ENCODE measurements around the gene ZDHHC7. TPM values are rescaled to one million over a fixed set of nuclear protein-coding genes. Genes with fewer than 3 reads are reported as not detected.

ZDHHC7 gene
- total RNA-seq, 1 experiment from 2014 or later = 39.1 TPM

DNA sequence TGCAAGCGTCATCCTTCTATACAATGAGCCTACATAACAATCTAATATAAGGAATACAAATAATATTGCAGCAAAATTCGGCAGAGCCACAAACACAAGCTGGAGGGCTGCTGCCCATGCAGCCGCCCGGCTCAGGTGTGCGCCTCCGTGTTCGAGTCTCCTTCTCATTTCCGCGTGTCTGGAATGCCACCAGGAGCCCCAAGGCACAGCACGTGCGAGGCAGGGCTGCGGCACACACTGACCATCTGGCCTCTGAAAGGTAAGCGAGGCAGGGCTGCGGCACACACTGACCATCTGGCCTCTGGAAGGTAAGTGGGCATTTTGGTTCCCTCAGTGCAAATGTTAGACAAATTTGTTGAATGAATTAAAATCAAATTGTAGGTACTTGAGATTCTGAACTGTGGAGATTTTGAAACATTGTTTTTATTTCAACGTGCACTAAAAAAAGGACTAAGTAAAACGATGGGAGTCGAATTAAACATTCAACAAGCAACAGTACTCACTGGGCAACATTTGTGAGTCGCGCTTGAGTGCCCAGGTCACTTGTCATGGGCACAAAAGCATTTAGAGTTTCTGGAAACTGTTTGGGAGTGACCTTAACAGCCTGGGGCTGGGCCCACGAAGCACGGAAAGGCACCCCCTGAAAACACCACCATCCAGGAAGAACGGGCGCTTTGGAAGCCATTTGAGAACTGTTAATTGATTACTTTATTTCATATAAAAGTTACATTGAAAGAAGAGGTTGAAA, 37.4 kb downstream of the ZDHHC7 start:
- no peak overlapping the region for H2BK120ac ChIP-seq (ENCODE audit: low read depth, low read length, poor library complexity, severe bottlenecking)
- Mint-ChIP-seq H3K27me3 (ENCODE audit: low read depth) (no peaks in the 10 kb centered on the region; the same call in 1 of the 2 replicates), H3K4me3 (no peak overlapping the region), H3K27ac (no peak overlapping the region), H3K9me3 (no peaks in the 10 kb centered on the region), H3K4me1 (peaks cover 2% of the 10 kb centered on the region in 2 experiments; a peak in 1 of 4 replicates), H3K36me3 (ENCODE audit: insufficient read depth in 1 of 3, low read depth in 3 of 3) (peaks cover 15 to 44% (median 37%) of the 10 kb centered on the region in 3 experiments; a peak in 5 of 7 replicates)
- no peak overlapping the region for H3K18ac ChIP-seq (ENCODE audit: insufficient read length, low read depth, low read length)
- no peak overlapping the region for H3K9ac ChIP-seq (ENCODE audit: extremely low read depth, insufficient read length, low read length)
- H3K9me3 ChIP-seq (ENCODE audit: control insufficient read depth, low read depth, low read length) = no peaks in the 10 kb centered on the region
- no peaks in the 10 kb centered on the region for H3K23me2 ChIP-seq (ENCODE audit: insufficient read length, low read depth, low read length, poor library complexity, severe bottlenecking)
- H2AK5ac ChIP-seq (ENCODE audit: insufficient read length, low read length) = no peak overlapping the region
- no peak overlapping the region for H3K23ac ChIP-seq (ENCODE audit: insufficient read length, low read depth, low read length)
- H3T11ph ChIP-seq (ENCODE audit: low read length) = no peak overlapping the region
- DNase-seq = no peak
- H2AFZ ChIP-seq (ENCODE audit: low read length) = no peak overlapping the region
- TF ChIP-seq, protein P1, sequence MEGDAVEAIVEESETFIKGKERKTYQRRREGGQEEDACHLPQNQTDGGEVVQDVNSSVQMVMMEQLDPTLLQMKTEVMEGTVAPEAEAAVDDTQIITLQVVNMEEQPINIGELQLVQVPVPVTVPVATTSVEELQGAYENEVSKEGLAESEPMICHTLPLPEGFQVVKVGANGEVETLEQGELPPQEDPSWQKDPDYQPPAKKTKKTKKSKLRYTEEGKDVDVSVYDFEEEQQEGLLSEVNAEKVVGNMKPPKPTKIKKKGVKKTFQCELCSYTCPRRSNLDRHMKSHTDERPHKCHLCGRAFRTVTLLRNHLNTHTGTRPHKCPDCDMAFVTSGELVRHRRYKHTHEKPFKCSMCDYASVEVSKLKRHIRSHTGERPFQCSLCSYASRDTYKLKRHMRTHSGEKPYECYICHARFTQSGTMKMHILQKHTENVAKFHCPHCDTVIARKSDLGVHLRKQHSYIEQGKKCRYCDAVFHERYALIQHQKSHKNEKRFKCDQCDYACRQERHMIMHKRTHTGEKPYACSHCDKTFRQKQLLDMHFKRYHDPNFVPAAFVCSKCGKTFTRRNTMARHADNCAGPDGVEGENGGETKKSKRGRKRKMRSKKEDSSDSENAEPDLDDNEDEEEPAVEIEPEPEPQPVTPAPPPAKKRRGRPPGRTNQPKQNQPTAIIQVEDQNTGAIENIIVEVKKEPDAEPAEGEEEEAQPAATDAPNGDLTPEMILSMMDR (conservative IDR thresholded peaks at IDR 0.05) = no peak
- no peak overlapping the region for H2BK15ac ChIP-seq (ENCODE audit: low read depth, low read length)
- no peaks in the 10 kb centered on the region for H3K4me1 ChIP-seq (ENCODE audit: insufficient read depth, low read length)
- no CpG with 5 or more reads among the region's 23 CpGs for WGBS (ENCODE audit: extremely low coverage, insufficient read length, low lambda C conversion rate)
- H3K79me2 ChIP-seq (ENCODE audit: insufficient read depth, low read length) = no peaks in the 10 kb centered on the region
- H3K27ac ChIP-seq (ENCODE audit: insufficient read length, low read depth, low read length) = no peak overlapping the region
- no peaks in the 10 kb centered on the region for H3K79me1 ChIP-seq (ENCODE audit: insufficient read depth, low read depth, low read length, poor library complexity, severe bottlenecking)
- H2BK12ac ChIP-seq (ENCODE audit: insufficient read length, low read depth, low read length) = no peak overlapping the region
- no peak overlapping the region; the same call in 1 of the 2 replicates for H3K14ac ChIP-seq (ENCODE audit: insufficient read depth, low read length)
- H2BK20ac ChIP-seq (ENCODE audit: low read depth, low read length, poor library complexity, severe bottlenecking) = no peak overlapping the region
- H3K56ac ChIP-seq (ENCODE audit: insufficient read length, low read depth, low read length) = no peak overlapping the region
- no peak overlapping the region for H3K4me2 ChIP-seq (ENCODE audit: insufficient read depth, insufficient read length, low read length)
- no peak overlapping the region for H3K4ac ChIP-seq (ENCODE audit: low read depth, low read length)
- H4K20me1 ChIP-seq (ENCODE audit: control insufficient read depth, insufficient read depth, insufficient read length) = no peaks in the 10 kb centered on the region
- no peaks in the 10 kb centered on the region for H3K27me3 ChIP-seq (ENCODE audit: insufficient read depth, low read length)
- no peak overlapping the region for H4K8ac ChIP-seq (replicated peaks; ENCODE audit: insufficient read length, low read depth, low read length)
- H4K5ac ChIP-seq (ENCODE audit: insufficient read length, low read depth, low read length) = no peak overlapping the region
- H4K91ac ChIP-seq (ENCODE audit: insufficient read length, low read depth, low read length) = no peak overlapping the region
- no peak overlapping the region for H2BK5ac ChIP-seq (ENCODE audit: insufficient read length, low read length)

Measured in H9 (cell line).